Measurements from ENCODE around the gene THSD7A.

- TF ChIP-seq EZH2phosphoT487 (IDR thresholded peaks at IDR 0.05; ENCODE audit: low read depth, severe bottlenecking, unreplicated experiment) (no peak), EZH2 (IDR thresholded peaks at IDR 0.05; ENCODE audit: borderline replicate concordance) (no peak)
- TF ChIP-seq, protein P1, sequence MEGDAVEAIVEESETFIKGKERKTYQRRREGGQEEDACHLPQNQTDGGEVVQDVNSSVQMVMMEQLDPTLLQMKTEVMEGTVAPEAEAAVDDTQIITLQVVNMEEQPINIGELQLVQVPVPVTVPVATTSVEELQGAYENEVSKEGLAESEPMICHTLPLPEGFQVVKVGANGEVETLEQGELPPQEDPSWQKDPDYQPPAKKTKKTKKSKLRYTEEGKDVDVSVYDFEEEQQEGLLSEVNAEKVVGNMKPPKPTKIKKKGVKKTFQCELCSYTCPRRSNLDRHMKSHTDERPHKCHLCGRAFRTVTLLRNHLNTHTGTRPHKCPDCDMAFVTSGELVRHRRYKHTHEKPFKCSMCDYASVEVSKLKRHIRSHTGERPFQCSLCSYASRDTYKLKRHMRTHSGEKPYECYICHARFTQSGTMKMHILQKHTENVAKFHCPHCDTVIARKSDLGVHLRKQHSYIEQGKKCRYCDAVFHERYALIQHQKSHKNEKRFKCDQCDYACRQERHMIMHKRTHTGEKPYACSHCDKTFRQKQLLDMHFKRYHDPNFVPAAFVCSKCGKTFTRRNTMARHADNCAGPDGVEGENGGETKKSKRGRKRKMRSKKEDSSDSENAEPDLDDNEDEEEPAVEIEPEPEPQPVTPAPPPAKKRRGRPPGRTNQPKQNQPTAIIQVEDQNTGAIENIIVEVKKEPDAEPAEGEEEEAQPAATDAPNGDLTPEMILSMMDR (IDR thresholded peaks at IDR 0.05; ENCODE audit: poor library complexity) = no peak
Measured at GRCh38 chr7:11758627-11759111, 73.3 kb downstream of the THSD7A start.

All from hepatocyte (in vitro differentiated cells).